Endothelial cell of umbilical vein (primary cell): Measurements from ENCODE around the gene DLEC1. TPM values are rescaled to one million over a fixed set of nuclear protein-coding genes. Genes with fewer than 3 reads are reported as not detected.

Experiments
- BruUV-seq: library from RNA; stranded (reverse); fragments of 400-500 nt; replicated peaks from 2 replicates; lab custom pipeline; 2021; lab: Mats Ljungman, UMichigan
- CTCF ChIA-PET: fragments of 300-600, 350-600 bp; sonication (Branson Sonifier 250); formaldehyde crosslinking; loops from one replicate; lab custom pipeline; 2021; ENCODE audit warnings: antibody characterized with exemption, inconsistent platforms; lab: Charles Lee
- POLR2A ChIA-PET: fragments of 300-600, 350-600 bp; sonication (Branson Sonifier 250); formaldehyde crosslinking; loops from one replicate; lab custom pipeline; 2021; ENCODE audit warnings: antibody characterized with exemption, inconsistent platforms; lab: Charles Lee
- DNase-seq: peaks from one replicate; pipeline ENCODE4 v3.0.0-alpha.2; 2011; ENCODE audit warnings: low read depth, low spot score
- FAIRE-seq: peaks from 2 replicates; lab custom pipeline; 2011; peaks lifted over from hg19 to GRCh38; lab: Jason Lieb, UNC
- H2AFZ ChIP-seq: 2 replicates; pipeline ENCODE4 v1.6.0; 2012; ENCODE audit warnings: low read depth, low read length, control low read depth, inconsistent platforms
- H3K27ac ChIP-seq: 2 replicates; pipeline ENCODE4 v1.5.1; 2011; ENCODE audit warnings: low read depth, mild to moderate bottlenecking, control low read depth, low read length, moderate library complexity; ENCODE audit not compliant: insufficient read depth
- H3K27me3 ChIP-seq, 2 experiments: 2 replicates each; pipeline versions ENCODE4 v1.6.0 to v1.6.1; 2011; ENCODE audit warnings: low read length in 2 of 2, mixed read lengths in 1 of 2; ENCODE audit not compliant: control insufficient read depth in 2 of 2, insufficient read depth in 2 of 2
- H3K36me3 ChIP-seq, 2 experiments: 2 replicates in 1 of 2; 3 replicates in 1 of 2; pipeline ENCODE4 v1.5.1; 2011; ENCODE audit warnings: low read length in 2 of 2, mild to moderate bottlenecking in 1 of 2, moderate library complexity in 1 of 2; ENCODE audit not compliant: control insufficient read depth in 2 of 2, insufficient read depth in 2 of 2; ENCODE audit errors: extremely low read depth in 1 of 2
- H3K4me1 ChIP-seq: 3 replicates; pipeline ENCODE4 v1.5.1; 2011; ENCODE audit warnings: mild to moderate bottlenecking, low read length; ENCODE audit not compliant: control insufficient read depth, insufficient read depth; ENCODE audit errors: extremely low read depth
- H3K4me2 ChIP-seq: 2 replicates; pipeline ENCODE4 v1.6.1; 2011; ENCODE audit warnings: low read length, control low read depth, mixed read lengths; ENCODE audit not compliant: insufficient read depth
- H3K4me3 ChIP-seq, 3 experiments: fragments of 200-600 bp in 1 of 3; sonication (generic), shearing (Covaris generic) in 1 of 3; replicated peaks in 1 of 3; 2 replicates each; pipeline ENCODE4 v1.5.1; 2011 to 2016; ENCODE audit warnings: control low read depth in 3 of 3, low read length in 3 of 3, mild to moderate bottlenecking in 2 of 3, inconsistent platforms in 1 of 3, low read depth in 1 of 3, moderate library complexity in 1 of 3; ENCODE audit not compliant: insufficient read depth in 1 of 3
- H3K79me2 ChIP-seq: 2 replicates; pipeline ENCODE4 v1.6.0; 2012; ENCODE audit warnings: low read length, inconsistent platforms; ENCODE audit not compliant: control insufficient read depth, insufficient read depth
- H3K9ac ChIP-seq: replicated peaks from 2 replicates; pipeline ENCODE3; 2011; ENCODE audit warnings: low read length, control low read depth; ENCODE audit not compliant: insufficient read depth; ENCODE audit errors: extremely low read depth
- H3K9me1 ChIP-seq: replicated peaks from 3 replicates; pipeline ENCODE4 v1.6.0; 2011; ENCODE audit warnings: mild to moderate bottlenecking, low read length; ENCODE audit not compliant: control insufficient read depth, insufficient read depth; ENCODE audit errors: extremely low read depth
- H3K9me3 ChIP-seq: replicated peaks from 2 replicates; pipeline ENCODE4 v1.5.1; 2012; ENCODE audit warnings: low read length, inconsistent platforms; ENCODE audit not compliant: control insufficient read depth, insufficient read depth
- H4K20me1 ChIP-seq: replicated peaks from 2 replicates; pipeline ENCODE3; 2011; ENCODE audit warnings: mild to moderate bottlenecking, low read length; ENCODE audit not compliant: control insufficient read depth, insufficient read depth; ENCODE audit errors: extremely low read depth
- EZH2 ChIP-seq: IDR thresholded peaks from 2 replicates; pipeline ENCODE4 v1.6.1; 2012; ENCODE audit warnings: borderline replicate concordance, low read depth, mild to moderate bottlenecking, moderate library complexity, low read length, inconsistent platforms; ENCODE audit not compliant: severe bottlenecking
- FOS ChIP-seq: IDR thresholded peaks from 2 replicates; pipeline ENCODE4 v1.6.1; 2011; ENCODE audit warnings: mild to moderate bottlenecking, low read length, moderate library complexity, borderline replicate concordance; ENCODE audit not compliant: insufficient read depth
- GATA2 ChIP-seq: IDR thresholded peaks from 2 replicates; pipeline ENCODE4 v1.7.0; 2011; ENCODE audit warnings: low read depth, mild to moderate bottlenecking, moderate library complexity, mixed read lengths, low read length; ENCODE audit not compliant: insufficient read length, insufficient read depth
- JUN ChIP-seq: IDR thresholded peaks from 2 replicates; pipeline ENCODE4 v1.6.1; 2011; ENCODE audit warnings: borderline replicate concordance, low read depth; ENCODE audit not compliant: insufficient read length, insufficient read depth
- MYC ChIP-seq: IDR thresholded peaks from one replicate; pipeline ENCODE4 v1.6.1; 2011; ENCODE audit warnings: mild to moderate bottlenecking, low read depth, low read length
- POLR2A ChIP-seq: IDR thresholded peaks from 2 replicates; pipeline ENCODE4 v1.6.1; 2012; ENCODE audit warnings: low read depth, mild to moderate bottlenecking, control low read depth, low read length
- POLR2AphosphoS5 ChIP-seq: IDR thresholded peaks from 2 replicates; pipeline ENCODE4 v1.6.1; 2012; ENCODE audit warnings: low read depth, mild to moderate bottlenecking, control low read depth, low read length, moderate library complexity; ENCODE audit not compliant: insufficient read depth
- dilution Hi-C: fragments of 300-500 bp; cut with MboI; formaldehyde crosslinking; loops from one replicate; pipeline ENCODE4 v1.15.0; 2019; ENCODE audit warnings: low sequenced_read_pairs; ENCODE audit not compliant: extremely low pct_ligation_motif_present
- intact Hi-C: fragments of 100-400 bp; cut with micrococcal nuclease; formaldehyde crosslinking; loops from one replicate; pipeline ENCODE4 v1.10.0; 2022
- polyA plus RNA-seq, 4 experiments: library from polyadenylated mRNA; depleted of rRNA in 3 of 4; stranded (reverse) in 3 of 4; unstranded in 1 of 4; fragments of >200 nt; gene quantifications; 2 replicates each; pipeline versions ENCODE4 v1.2.1 to v1.2.3, GENCODE V29; 2011 to 2012; ENCODE audit warnings: missing spikeins in 1 of 4
- total RNA-seq: library from RNA; stranded (reverse); gene quantifications from 2 replicates; pipeline ENCODE4 v1.2.3, GENCODE V29; 2021
- TF ChIP-seq, protein P1 (sequence below), 2 donors: IDR thresholded peaks; 1 replicate in 1 of 2; 2 replicates in 1 of 2; pipeline ENCODE4 v1.5.1; 2011; ENCODE audit warnings: low read length in 2 of 2, mild to moderate bottlenecking in 2 of 2, moderate library complexity in 2 of 2, control low read depth in 1 of 2, inconsistent platforms in 1 of 2, low read depth in 1 of 2; ENCODE audit not compliant: insufficient read depth in 1 of 2; ENCODE audit errors: extremely low read depth in 1 of 2
- TF ChIP-seq, protein P2 (sequence below): IDR thresholded peaks from 2 replicates; pipeline ENCODE4 v1.6.1; 2011; ENCODE audit not compliant: insufficient read depth, insufficient read length

DLEC1 gene
- total and polyA plus RNA-seq, 2 donors (not counting 3 experiments of a cell fraction or from before 2014, with no cell fraction given) = not detected

DNA sequence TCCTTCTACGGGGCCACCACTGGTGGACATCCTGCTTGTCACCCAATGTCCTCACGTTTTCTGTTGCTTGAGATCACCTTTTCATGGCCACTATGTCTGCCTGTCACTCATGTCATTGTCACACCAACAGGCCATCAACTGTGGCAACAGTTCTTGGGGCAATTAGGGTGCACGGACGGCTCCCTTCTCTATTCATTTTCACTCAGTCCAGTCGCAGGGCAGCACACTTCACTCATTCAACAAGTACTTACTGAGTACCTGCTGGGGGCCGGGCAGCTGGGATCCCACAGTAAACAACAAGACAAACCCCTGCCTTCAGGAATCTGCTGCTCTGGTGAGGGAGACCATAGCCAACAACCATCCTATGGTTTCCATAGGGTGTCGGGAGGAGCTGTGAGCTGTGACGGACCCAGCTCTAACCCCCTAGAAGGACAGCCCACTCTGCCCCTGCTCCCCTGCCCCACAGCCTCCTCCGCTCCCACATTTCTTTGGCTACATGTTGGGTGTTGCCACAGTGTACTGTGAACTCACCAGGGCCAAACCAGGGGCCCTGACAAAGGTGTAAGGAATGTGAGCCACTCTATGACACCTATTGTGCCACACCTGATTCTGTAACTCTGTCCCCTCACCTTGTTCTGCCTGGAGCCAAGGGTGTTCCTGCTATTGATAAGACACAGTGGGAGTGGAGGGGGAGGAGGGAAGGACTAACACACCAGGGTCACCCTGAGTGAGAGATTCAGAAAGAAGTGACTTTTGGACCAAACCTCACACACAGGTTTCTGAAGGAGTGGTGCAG is 46.5 kb upstream of the DLEC1 start:
- Histone ChIP-seq H2AFZ (no peak overlapping the region), H3K27ac (no peak overlapping the region), H3K79me2 (no peaks in the 10 kb centered on the region), H3K27me3 (no peaks in the 10 kb centered on the region), H3K4me3 (no peak overlapping the region), H3K36me3 (no peaks in the 10 kb centered on the region), H4K20me1 (no peaks in the 10 kb centered on the region), H3K9me3 (no peaks in the 10 kb centered on the region), H3K4me1 (peaks cover 10% of the 10 kb centered on the region), H3K4me2 (no peak overlapping the region), H3K9ac (no peak overlapping the region), H3K9me1 (no peaks in the 10 kb centered on the region)
- TF ChIP-seq JUN = no peak
- TF ChIP-seq GATA2 = no peak
- no peak for TF ChIP-seq POLR2AphosphoS5
- TF ChIP-seq POLR2A = no peak
- TF ChIP-seq EZH2 = no peak
- TF ChIP-seq, protein P1, sequence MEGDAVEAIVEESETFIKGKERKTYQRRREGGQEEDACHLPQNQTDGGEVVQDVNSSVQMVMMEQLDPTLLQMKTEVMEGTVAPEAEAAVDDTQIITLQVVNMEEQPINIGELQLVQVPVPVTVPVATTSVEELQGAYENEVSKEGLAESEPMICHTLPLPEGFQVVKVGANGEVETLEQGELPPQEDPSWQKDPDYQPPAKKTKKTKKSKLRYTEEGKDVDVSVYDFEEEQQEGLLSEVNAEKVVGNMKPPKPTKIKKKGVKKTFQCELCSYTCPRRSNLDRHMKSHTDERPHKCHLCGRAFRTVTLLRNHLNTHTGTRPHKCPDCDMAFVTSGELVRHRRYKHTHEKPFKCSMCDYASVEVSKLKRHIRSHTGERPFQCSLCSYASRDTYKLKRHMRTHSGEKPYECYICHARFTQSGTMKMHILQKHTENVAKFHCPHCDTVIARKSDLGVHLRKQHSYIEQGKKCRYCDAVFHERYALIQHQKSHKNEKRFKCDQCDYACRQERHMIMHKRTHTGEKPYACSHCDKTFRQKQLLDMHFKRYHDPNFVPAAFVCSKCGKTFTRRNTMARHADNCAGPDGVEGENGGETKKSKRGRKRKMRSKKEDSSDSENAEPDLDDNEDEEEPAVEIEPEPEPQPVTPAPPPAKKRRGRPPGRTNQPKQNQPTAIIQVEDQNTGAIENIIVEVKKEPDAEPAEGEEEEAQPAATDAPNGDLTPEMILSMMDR (IDR thresholded peaks at IDR 0.05; ENCODE audit: extremely low read depth in 1 of 2, insufficient read depth in 1 of 2, low read depth in 1 of 2, low read length in 2 of 2) = no peak
- TF ChIP-seq FOS = no peak
- TF ChIP-seq, protein P2, sequence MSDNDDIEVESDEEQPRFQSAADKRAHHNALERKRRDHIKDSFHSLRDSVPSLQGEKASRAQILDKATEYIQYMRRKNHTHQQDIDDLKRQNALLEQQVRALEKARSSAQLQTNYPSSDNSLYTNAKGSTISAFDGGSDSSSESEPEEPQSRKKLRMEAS = no peak
- TF ChIP-seq MYC = no peak
- no TSS peak for BruUV-seq
- dilution Hi-C loops = no loop called here
- FAIRE-seq = no peak
- intact Hi-C loops = no loop called here
- POLR2A ChIA-PET = no interaction called here
- CTCF ChIA-PET = interaction anchor here (1.2 to 1.5 kb wide), 2 partner anchors 11 to 18 kb away, joined by 3 to 4 read pairs; no protein-coding TSS in a partner anchor
- no peak for DNase-seq
